HepG2 (cell line): ENCODE measurements around the gene NME4. TPM values are rescaled to one million over a fixed set of nuclear protein-coding genes. Genes with fewer than 3 reads are reported as not detected.

Experiments
- ATAC-seq: fragments of 200-7000 bp; cut with Tn5 transposase; 3 replicates; pipeline ENCODE4 v1.9.1; 2020; ENCODE audit warnings: mild to moderate bottlenecking, moderate library complexity
- BruUV-seq: library from RNA; stranded (reverse); fragments of 400-500 nt; replicated peaks from 2 replicates; lab custom pipeline; 2021; lab: Mats Ljungman, UMichigan
- CTCF ChIA-PET: fragments of 300-600 bp; formaldehyde crosslinking; extraction: SDS; loops from one replicate; lab custom pipeline; 2021; ENCODE audit warnings: low total read pairs, inconsistent platforms, low intra/inter-chr PET ratio; lab: Yijun Ruan, JAX
- POLR2A ChIA-PET: fragments of 350-600 bp; sonication (Branson Sonifier 250); formaldehyde crosslinking; loops from one replicate; lab custom pipeline; 2020; ENCODE audit warnings: antibody characterized with exemption, inconsistent platforms; lab: Yijun Ruan, JAX
- DNase-seq: peaks from one replicate; pipeline ENCODE4 v3.0.0-alpha.2; 2015; ENCODE audit warnings: low spot score
- FAIRE-seq: peaks from 3 replicates; lab custom pipeline; 2011; peaks lifted over from hg19 to GRCh38; lab: Jason Lieb, UNC
- H2AFZ ChIP-seq: one replicate; pipeline ENCODE4 v1.6.1; 2011; ENCODE audit warnings: low read length, inconsistent platforms
- H3K27ac ChIP-seq: fragments of 300-600 bp; 3 replicates; pipeline ENCODE4 v1.8.0; 2011; ENCODE audit warnings: mixed run types, mild to moderate bottlenecking, mixed read lengths, low read length, inconsistent platforms; ENCODE audit not compliant: insufficient read depth; ENCODE audit errors: extremely low read length
- H3K27me3 ChIP-seq, 2 experiments: fragments of 200-600 bp in 1 of 2; 2 replicates in 1 of 2; 3 replicates in 1 of 2; pipeline versions ENCODE4 v1.6.0 to v1.8.0; 2011; ENCODE audit warnings: low read length in 2 of 2, mild to moderate bottlenecking in 2 of 2, moderate library complexity in 2 of 2, inconsistent platforms in 1 of 2; ENCODE audit not compliant: insufficient read depth in 2 of 2, control insufficient read depth in 1 of 2
- H3K36me3 ChIP-seq, 2 experiments: fragments of 200-600 bp in 1 of 2; replicated peaks in 1 of 2; 2 replicates in 1 of 2; 3 replicates in 1 of 2; pipeline versions ENCODE4 v1.5.1 to v1.8.0; 2011; ENCODE audit warnings: low read length in 2 of 2, inconsistent platforms in 1 of 2; ENCODE audit not compliant: insufficient read depth in 2 of 2, control insufficient read depth in 1 of 2
- H3K4me1 ChIP-seq: 2 replicates; pipeline ENCODE4 v1.5.1; 2012; ENCODE audit warnings: low read length, inconsistent platforms; ENCODE audit not compliant: insufficient read depth
- H3K4me2 ChIP-seq: 2 replicates; pipeline ENCODE4 v1.6.0; 2011; ENCODE audit warnings: low read depth, low read length, inconsistent platforms
- H3K4me3 ChIP-seq, 3 experiments: fragments of 200-600 bp in 1 of 3; sonication (generic), shearing (Covaris generic) in 1 of 3; replicated peaks in 1 of 3; 2 replicates each; pipeline ENCODE4 v1.5.1; 2011 to 2016; ENCODE audit warnings: low read length in 3 of 3, inconsistent platforms in 2 of 3, low read depth in 2 of 3, mild to moderate bottlenecking in 2 of 3, control low read depth in 1 of 3, mixed read lengths in 1 of 3; ENCODE audit not compliant: insufficient read depth in 1 of 3
- H3K79me2 ChIP-seq: one replicate; pipeline ENCODE4 v1.6.1; 2011; ENCODE audit warnings: low read length, inconsistent platforms; ENCODE audit not compliant: insufficient read depth
- H3K9ac ChIP-seq: 2 replicates; pipeline ENCODE4 v1.6.0; 2011; ENCODE audit warnings: mild to moderate bottlenecking, low read depth, low read length, inconsistent platforms; ENCODE audit not compliant: insufficient read depth
- H3K9me3 ChIP-seq: 2 replicates; pipeline ENCODE4 v1.5.1; 2012; ENCODE audit warnings: mild to moderate bottlenecking, low read length
- H4K20me1 ChIP-seq: 2 replicates; pipeline ENCODE4 v1.6.0; 2011; ENCODE audit warnings: inconsistent platforms, mild to moderate bottlenecking, low read length, moderate library complexity; ENCODE audit not compliant: insufficient read depth
- AKNA ChIP-seq: sonication (generic); formaldehyde crosslinking; IDR thresholded peaks from 2 replicates; pipeline ENCODE4 v1.4.0; 2020; ENCODE audit warnings: missing genetic modification reagents, borderline replicate concordance
- HNF4A ChIP-seq: sonication (generic); formaldehyde crosslinking; IDR thresholded peaks from 2 replicates; pipeline ENCODE4 v1.4.0; 2020; ENCODE audit warnings: missing genetic modification reagents
- MAX ChIP-seq: IDR thresholded peaks from 2 replicates; pipeline ENCODE4 v1.6.1; 2012; ENCODE audit warnings: inconsistent platforms
- PITX1 ChIP-seq: sonication (generic); formaldehyde crosslinking; IDR thresholded peaks from 2 replicates; pipeline ENCODE4 v1.5.1; 2020; ENCODE audit warnings: mild to moderate bottlenecking, missing genetic modification reagents
- RARA ChIP-seq: IDR thresholded peaks from 2 replicates; pipeline ENCODE4 v1.6.1; 2016; ENCODE audit warnings: missing genetic modification reagents, missing compliant biosample characterization
- SETDB1 ChIP-seq: sonication (generic); formaldehyde crosslinking; IDR thresholded peaks from 2 replicates; pipeline ENCODE4 v1.5.1; 2020; ENCODE audit warnings: missing genetic modification reagents, mild to moderate bottlenecking, borderline replicate concordance
- SMAD1 ChIP-seq: sonication (generic); formaldehyde crosslinking; IDR thresholded peaks from 2 replicates; pipeline ENCODE4 v1.4.0; 2020; ENCODE audit warnings: missing genetic modification reagents, low read depth, mild to moderate bottlenecking, borderline replicate concordance
- SRY ChIP-seq: sonication (generic); formaldehyde crosslinking; IDR thresholded peaks from 2 replicates; pipeline ENCODE4 v1.8.0; 2022; ENCODE audit warnings: mild to moderate bottlenecking, missing genetic modification reagents
- ZBTB7A ChIP-seq: sonication (generic); formaldehyde crosslinking; IDR thresholded peaks from 2 replicates; pipeline ENCODE4 v1.8.0; 2022; ENCODE audit warnings: mild to moderate bottlenecking, missing genetic modification reagents
- ZNF18 ChIP-seq: sonication (generic); formaldehyde crosslinking; IDR thresholded peaks from 2 replicates; pipeline ENCODE4 v1.8.0; 2022; ENCODE audit warnings: mild to moderate bottlenecking, missing genetic modification reagents; ENCODE audit not compliant: insufficient replicate concordance
- ZNF235 ChIP-seq: sonication (generic); formaldehyde crosslinking; IDR thresholded peaks from 2 replicates; pipeline ENCODE4 v1.8.1; 2023; ENCODE audit warnings: mild to moderate bottlenecking, missing genetic modification reagents, borderline replicate concordance
- ZNF772 ChIP-seq: sonication (generic); formaldehyde crosslinking; IDR thresholded peaks from 2 replicates; pipeline ENCODE4 v1.5.0; 2020; ENCODE audit warnings: mild to moderate bottlenecking, missing genetic modification reagents
- WGBS: methylation state at CpG from one replicate; pipeline ENCODE4 v1.1.6; 2017; ENCODE audit warnings: low lambda C conversion rate; 5-methylcytosine and 5-hydroxymethylcytosine counted together
- in situ Hi-C: cut with HindIII; loops from 2 replicates; pipeline ENCODE4 v1.10.0; 2017; ENCODE audit warnings: low pct_unique_long_range_greater_than_20kb; ENCODE audit not compliant: extremely low pct_ligation_motif_present
- intact Hi-C: fragments of 100-400 bp; cut with micrococcal nuclease; formaldehyde crosslinking; loops from one replicate; pipeline ENCODE4 v1.10.0; 2022; ENCODE audit not compliant: unreplicated experiment
- polyA plus RNA-seq, 8 experiments: library from polyadenylated mRNA; depleted of rRNA in 3 of 8; stranded (reverse) in 7 of 8; unstranded in 1 of 8; fragments of >200 nt; fragmentation: Illumina TruSeq in 4 of 8; extraction: Trizol in 4 of 8; gene quantifications; 2 replicates each; pipeline versions ENCODE4 v1.2.1 to v1.2.3, GENCODE V29; 2011 to 2016; ENCODE audit warnings: low read depth in 4 of 8, missing spikeins in 1 of 8, mixed read lengths in 1 of 8; ENCODE audit not compliant: insufficient read depth in 1 of 8
- total RNA-seq, 5 experiments: library from RNA; depleted of rRNA; stranded (reverse); fragments of >200 nt; fragmentation: Illumina TruSeq; extraction: Trizol; gene quantifications; 2 replicates each; pipeline ENCODE4 v1.2.3, GENCODE V29; 2016; ENCODE audit warnings: low read depth in 1 of 5

Gene NME4
- total and polyA plus RNA-seq, 2 of the 13 experiments (the other 11 are each of a cell fraction or from before 2014, with no cell fraction given): 121 to 263 TPM

GRCh38 chr16:359871-360697 is 36.9 kb upstream of the NME4 start:
- intact Hi-C loops: loop anchor here (5.0 kb wide), 2 partner anchors 133 to 243 kb away; partner anchors contain the start of gene LUC7L
- Histone ChIP-seq H3K36me3 (no peaks in the 10 kb centered on the region), H4K20me1 (no peaks in the 10 kb centered on the region), H3K9ac (peak overlapping the region; percentile 34), H3K9me3 (no peaks in the 10 kb centered on the region), H3K4me2 (peak overlapping the region; percentile 61), H3K27me3 (peaks cover 1 to 13% of the 10 kb centered on the region in 2 experiments; a peak in 4 of 5 replicates), H3K4me3 (peak overlapping the region in 2 of 3 experiments; percentile 20 to 52; a peak in 3 of 6 replicates), H3K4me1 (peaks cover 90% of the 10 kb centered on the region), H3K79me2 (no peaks in the 10 kb centered on the region), H3K27ac (peak overlapping the region; percentile 62), H2AFZ (no peak overlapping the region)
- no peak for FAIRE-seq
- ChIA-PET POLR2A (interaction anchor here (0.7 kb wide), 1 partner anchor 263 kb away, joined by 4 read pairs; no protein-coding TSS in a partner anchor), CTCF (no interaction called here)
- BruUV-seq: no TSS peak
- DNase-seq: peak; percentile 30
- WGBS: 43% methylated on average over 34 of the region's 47 CpGs
- no peak for ATAC-seq
- in situ Hi-C loops: loop anchor here (5.0 kb wide), 1 partner anchor 88 kb away; no protein-coding TSS in a partner anchor
- TF ChIP-seq RARA (CRISPR knock-in tag): peak; percentile 39; the same call in 1 of the 2 replicates
- TF ChIP-seq SMAD1: 0 out of 2 replicates have a peak, but pooled peaks have one; percentile 19
- TF ChIP-seq HNF4A (CRISPR knock-in tag): peak; percentile 40
- peak; percentile 34 for TF ChIP-seq ZNF18
- no peak; the same call in 1 of the 2 replicates for TF ChIP-seq ZBTB7A (CRISPR knock-in tag)
- TF ChIP-seq SRY: peak; percentile 63; the same call in 1 of the 2 replicates
- 0 out of 2 replicates have a peak, but pooled peaks have one; percentile 40 for TF ChIP-seq ZNF772 (CRISPR knock-in tag)
- 0 out of 2 replicates have a peak, but pooled peaks have one; percentile 52 for TF ChIP-seq ZNF235 (CRISPR knock-in tag)
- no peak for TF ChIP-seq AKNA (CRISPR knock-in tag)
- TF ChIP-seq PITX1: peak; percentile 91
- TF ChIP-seq MAX: peak; percentile 53
- TF ChIP-seq SETDB1 (CRISPR knock-in tag): no peak
